ENCODE results near the gene LRRC70. TPM values are rescaled to one million over a fixed set of nuclear protein-coding genes. Genes with fewer than 3 reads are reported as not detected.

Gene LRRC70
- total and polyA plus RNA-seq, 2 experiments from 2014 or later = 0.15 to 1.7 TPM

DNA sequence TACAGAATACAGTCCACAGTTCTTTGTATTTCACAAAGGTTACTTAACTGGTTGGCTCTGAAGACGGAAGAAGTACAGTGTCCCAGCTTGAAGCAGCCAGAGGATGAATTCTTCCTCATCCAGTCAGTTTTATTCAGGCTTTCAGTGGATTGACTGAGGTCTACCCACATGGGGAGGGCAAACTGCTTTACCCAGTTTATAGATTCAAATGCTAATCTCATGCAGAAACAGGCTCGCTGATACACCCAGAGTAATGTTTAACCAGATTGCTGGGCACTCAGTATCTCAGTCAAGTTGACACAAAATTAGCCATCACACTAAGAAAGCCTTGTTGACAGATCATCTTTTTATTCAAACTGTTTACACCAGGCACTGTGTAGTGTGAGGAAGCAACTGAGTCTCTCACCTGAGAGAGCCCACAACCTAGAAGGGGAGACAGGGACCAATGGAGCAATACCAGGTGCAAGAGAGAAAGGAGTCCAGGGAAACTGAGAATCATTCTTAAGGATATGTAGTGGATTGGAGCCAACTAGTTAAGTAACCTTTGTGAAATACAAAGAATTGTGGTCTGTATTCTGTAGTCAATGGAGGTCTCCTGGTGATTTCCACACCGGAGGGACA, 15.9 kb downstream of the LRRC70 start (continued):
- TF ChIP-seq REST (IDR thresholded peaks at IDR 0.05; ENCODE audit: unreplicated experiment) = no peak

GRCh38 chr5:62596096-62596495, 17.5 kb downstream of the LRRC70 start:
- H3K4me1 Mint-ChIP-seq = peaks cover 21% of the 10 kb centered on the region
- H4K20me1 ChIP-seq (replicated peaks; ENCODE audit: insufficient read depth) = no peaks in the 10 kb centered on the region
- H3K4me3 ChIP-seq = no peak overlapping the region
- no peak overlapping the region for H3K4me2 ChIP-seq
- no peaks in the 10 kb centered on the region for H3K9me2 ChIP-seq (ENCODE audit: insufficient read depth)
- no peaks in the 10 kb centered on the region for H3K79me2 ChIP-seq (replicated peaks; ENCODE audit: insufficient read depth)
- peaks cover 16% of the 10 kb centered on the region for H3K4me1 ChIP-seq (ENCODE audit: insufficient read depth)
- no peak for DNase-seq (ENCODE audit: low spot score)
- ATAC-seq = no peak
- H3F3A ChIP-seq (replicated peaks; ENCODE audit: low read depth) = no peaks in the 10 kb centered on the region
- H2AFZ ChIP-seq = no peak overlapping the region
- no peaks in the 10 kb centered on the region for H3K27me3 ChIP-seq (ENCODE audit: insufficient read depth)
- no peaks in the 10 kb centered on the region for H3K9me3 Mint-ChIP-seq
- no peaks in the 10 kb centered on the region for H3K27me3 Mint-ChIP-seq (ENCODE audit: insufficient read depth, low read depth, poor library complexity)
- H3K27ac ChIP-seq (ENCODE audit: low read depth) = no peak overlapping the region
- peaks cover 21% of the 10 kb centered on the region; the same call in 2 of the 3 replicates for H3K36me3 Mint-ChIP-seq (ENCODE audit: low read depth)
- H3K27ac Mint-ChIP-seq = no peak overlapping the region
- H3K4me3 Mint-ChIP-seq = no peak overlapping the region
- H3K36me3 ChIP-seq (ENCODE audit: insufficient read depth) = peaks cover 5% of the 10 kb centered on the region; the same call in 1 of the 2 replicates
- TF ChIP-seq ZNF114 (CRISPR knock-in tag; IDR thresholded peaks at IDR 0.05) (no peak), EZH2 (IDR thresholded peaks at IDR 0.05; ENCODE audit: low read depth, unreplicated experiment) (no peak), EZH2phosphoT487 (IDR thresholded peaks at IDR 0.05; ENCODE audit: unreplicated experiment) (no peak), POLR2AphosphoS5 (IDR thresholded peaks at IDR 0.05; ENCODE audit: low read depth) (no peak), REST (IDR thresholded peaks at IDR 0.05; ENCODE audit: unreplicated experiment) (no peak), CTCF (conservative IDR thresholded peaks at IDR 0.05; ENCODE audit: low read depth in 2 of 2) (no peak), CREB1 (CRISPR knock-in tag; IDR thresholded peaks at IDR 0.05; ENCODE audit: low read depth) (no peak), JUNB (IDR thresholded peaks at IDR 0.05; ENCODE audit: unreplicated experiment) (no peak), STAT1 (IDR thresholded peaks at IDR 0.05; ENCODE audit: unreplicated experiment) (no peak), NANOG (IDR thresholded peaks at IDR 0.05; ENCODE audit: borderline replicate concordance) (no peak), ZNF331 (CRISPR knock-in tag; IDR thresholded peaks at IDR 0.05; ENCODE audit: low read depth) (no peak)
- TF ChIP-seq, protein P1, sequence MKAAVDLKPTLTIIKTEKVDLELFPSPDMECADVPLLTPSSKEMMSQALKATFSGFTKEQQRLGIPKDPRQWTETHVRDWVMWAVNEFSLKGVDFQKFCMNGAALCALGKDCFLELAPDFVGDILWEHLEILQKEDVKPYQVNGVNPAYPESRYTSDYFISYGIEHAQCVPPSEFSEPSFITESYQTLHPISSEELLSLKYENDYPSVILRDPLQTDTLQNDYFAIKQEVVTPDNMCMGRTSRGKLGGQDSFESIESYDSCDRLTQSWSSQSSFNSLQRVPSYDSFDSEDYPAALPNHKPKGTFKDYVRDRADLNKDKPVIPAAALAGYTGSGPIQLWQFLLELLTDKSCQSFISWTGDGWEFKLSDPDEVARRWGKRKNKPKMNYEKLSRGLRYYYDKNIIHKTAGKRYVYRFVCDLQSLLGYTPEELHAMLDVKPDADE (IDR thresholded peaks at IDR 0.05) = no peak

Data from GM23338 (cell line).